KMS-11 (cell line): ENCODE measurements around the gene NBPF20.
"Not testable (repeated sequence)": the region's sequence is repeated elsewhere in the genome, so short reads cannot be mapped to it uniquely, and the experiment has no call there.

Experiments
- H2AFZ ChIP-seq: fragments of 200-600 bp; sonication (generic); 2 replicates; pipeline ENCODE4 v1.6.1; 2016; ENCODE audit warnings: antibody characterized with exemption, mixed run types, low read depth
- H3K27ac ChIP-seq: fragments of 200-600 bp; sonication (generic); 2 replicates; pipeline ENCODE4 v1.6.1; 2016; ENCODE audit warnings: mild to moderate bottlenecking, mixed run types
- H3K27me3 ChIP-seq: fragments of 200-600 bp; sonication (generic); 2 replicates; pipeline ENCODE4 v1.6.1; 2017; ENCODE audit warnings: mild to moderate bottlenecking, low read depth, mixed run types, moderate library complexity; ENCODE audit not compliant: insufficient read depth
- H3K36me3 ChIP-seq: fragments of 200-600 bp; sonication (generic); 2 replicates; pipeline ENCODE4 v1.6.1; 2017; ENCODE audit warnings: mild to moderate bottlenecking, mixed run types; ENCODE audit not compliant: insufficient read depth
- H3K4me1 ChIP-seq: fragments of 200-600 bp; sonication (generic); 2 replicates; pipeline ENCODE4 v1.6.1; 2016; ENCODE audit warnings: mild to moderate bottlenecking, low read depth, mixed run types; ENCODE audit not compliant: poor library complexity, severe bottlenecking
- H3K4me2 ChIP-seq: fragments of 200-600 bp; sonication (generic); 2 replicates; pipeline ENCODE4 v1.7.0; 2016; ENCODE audit warnings: mild to moderate bottlenecking, mixed run types
- H3K4me3 ChIP-seq: fragments of 200-600 bp; sonication (generic); IDR thresholded peaks from 2 replicates; pipeline ENCODE4 v1.6.1; 2017; ENCODE audit warnings: low read depth, low read length, mixed read lengths; ENCODE audit not compliant: insufficient read depth
- H3K79me2 ChIP-seq: fragments of 200-600 bp; sonication (generic); 2 replicates; pipeline ENCODE4 v1.6.1; 2016; ENCODE audit warnings: low read depth, mixed run types; ENCODE audit not compliant: insufficient read depth
- H3K9ac ChIP-seq: fragments of 200-600 bp; sonication (generic); 2 replicates; pipeline ENCODE4 v1.6.1; 2016; ENCODE audit warnings: mild to moderate bottlenecking, mixed run types
- H4K20me1 ChIP-seq: fragments of 200-600 bp; sonication (generic); 2 replicates; pipeline ENCODE4 v1.6.1; 2016; ENCODE audit warnings: mild to moderate bottlenecking, mixed run types; ENCODE audit not compliant: insufficient read depth
- CTCF ChIP-seq: fragments of 200-600 bp; sonication (generic); conservative IDR thresholded peaks from 2 replicates; pipeline ENCODE4 v1.6.1; 2017; ENCODE audit warnings: low read depth, mild to moderate bottlenecking, antibody characterized with exemption, low read length, moderate library complexity, mixed read lengths

NBPF20 gene

GRCh38 chr1:145425436-145426029, at the start of gene NBPF20:
NBPF20 (minus strand) TSS chr1:145425603; CDS start chr1:145405272, 20,331 bp downstream.
- H3K27ac ChIP-seq: no peak within 1 kb of the TSS

GRCh38 chr1:145474837-145475368, 49.5 kb upstream of the NBPF20 start:
- H3K9ac ChIP-seq, H3K36me3 ChIP-seq, H2AFZ ChIP-seq, H3K4me3 ChIP-seq, H3K4me2 ChIP-seq, H3K27ac ChIP-seq, H3K4me1 ChIP-seq, H4K20me1 ChIP-seq, H3K27me3 ChIP-seq, H3K79me2 ChIP-seq: not testable (repeated sequence)

More at GRCh38 chr1:145425436-145426029, at the start of gene NBPF20:
- H3K79me2 ChIP-seq: no peaks in the 10 kb centered on the region; the same call in 1 of the 2 replicates
- H3K36me3 ChIP-seq: no peaks in the 10 kb centered on the region
- H2AFZ ChIP-seq: peak within 1 kb of the TSS; percentile 100
- peak within 1 kb of the TSS; percentile 25; the same call in 1 of the 2 replicates for H3K9ac ChIP-seq
- peak within 1 kb of the TSS; percentile 82 for H3K4me3 ChIP-seq
- peaks cover 10% of the 10 kb centered on the region for H3K4me1 ChIP-seq
- H3K27me3 ChIP-seq: peaks cover 20% of the 10 kb centered on the region
- no peaks in the 10 kb centered on the region for H4K20me1 ChIP-seq
- peak within 1 kb of the TSS; percentile 96 for H3K4me2 ChIP-seq
- no peak for TF ChIP-seq CTCF

- H3K9ac ChIP-seq, H3K27me3 ChIP-seq, H3K36me3 ChIP-seq: not testable (repeated sequence)
These were observed 47.3 kb upstream of the NBPF20 start for GRCh38 chr1:145472731-145473130.

GRCh38 chr1:145471365-145471764, 46.0 kb upstream of the NBPF20 start:
- H3K9ac ChIP-seq, H2AFZ ChIP-seq, H3K27me3 ChIP-seq, H3K36me3 ChIP-seq, H4K20me1 ChIP-seq, H3K4me3 ChIP-seq, H3K4me1 ChIP-seq, H3K79me2 ChIP-seq, H3K4me2 ChIP-seq, H3K27ac ChIP-seq: not testable (repeated sequence)

More at GRCh38 chr1:145472731-145473130, 47.3 kb upstream of the NBPF20 start:
- not testable (repeated sequence) for H4K20me1 ChIP-seq, H3K4me3 ChIP-seq, H2AFZ ChIP-seq, H3K4me2 ChIP-seq, H3K27ac ChIP-seq, H3K79me2 ChIP-seq, H3K4me1 ChIP-seq

- Histone ChIP-seq H3K4me2 (peak overlapping the region; percentile 22; the same call in 1 of the 2 replicates), H2AFZ (peak overlapping the region; percentile 77; the same call in 1 of the 2 replicates), H3K9ac (peak overlapping the region; percentile 82), H3K27ac (peak overlapping the region; percentile 78)
- not testable (repeated sequence) for H3K36me3 ChIP-seq, H3K4me3 ChIP-seq, H4K20me1 ChIP-seq, H3K4me1 ChIP-seq, H3K79me2 ChIP-seq, H3K27me3 ChIP-seq
These were observed 40.2 kb upstream of the NBPF20 start for GRCh38 chr1:145465405-145466144.

GRCh38 chr1:145464708-145465336, 39.4 kb upstream of the NBPF20 start:
- not testable (repeated sequence) for H4K20me1 ChIP-seq, H3K4me3 ChIP-seq, H3K36me3 ChIP-seq, H3K79me2 ChIP-seq, H3K27me3 ChIP-seq, H3K4me1 ChIP-seq
- peak overlapping the region; percentile 78 for H3K27ac ChIP-seq
- H3K9ac ChIP-seq: peak overlapping the region; percentile 82; the same call in 1 of the 2 replicates
- H3K4me2 ChIP-seq: peak overlapping the region; percentile 51
- H2AFZ ChIP-seq: peak overlapping the region; percentile 44; the same call in 1 of the 2 replicates

- not testable (repeated sequence) for H3K4me1 ChIP-seq, H3K79me2 ChIP-seq, H3K4me3 ChIP-seq, H3K9ac ChIP-seq, H4K20me1 ChIP-seq, H3K36me3 ChIP-seq, H3K27ac ChIP-seq, H3K27me3 ChIP-seq
- Histone ChIP-seq H3K4me2 (peak overlapping the region; percentile 51), H2AFZ (0 out of 2 replicates have a peak overlapping the region, but pooled peaks have one; percentile 44)
These were observed 38.6 kb upstream of the NBPF20 start for GRCh38 chr1:145464017-145464416.

GRCh38 chr1:145460684-145461083, 35.3 kb upstream of the NBPF20 start:
- H3K4me3 ChIP-seq, H2AFZ ChIP-seq, H3K4me1 ChIP-seq, H3K79me2 ChIP-seq, H3K9ac ChIP-seq, H3K4me2 ChIP-seq, H3K27me3 ChIP-seq, H3K27ac ChIP-seq, H4K20me1 ChIP-seq, H3K36me3 ChIP-seq: not testable (repeated sequence)

GRCh38 chr1:145460048-145460447, 34.6 kb upstream of the NBPF20 start:
- H3K36me3 ChIP-seq, H3K79me2 ChIP-seq, H3K27ac ChIP-seq, H3K9ac ChIP-seq, H3K4me3 ChIP-seq, H4K20me1 ChIP-seq, H3K4me2 ChIP-seq, H2AFZ ChIP-seq, H3K4me1 ChIP-seq, H3K27me3 ChIP-seq: not testable (repeated sequence)
